Ascending aorta (tissue), 2 donors: ENCODE results near the gene AQP6. TPM values are rescaled to one million over a fixed set of nuclear protein-coding genes. Genes with fewer than 3 reads are reported as not detected.

Source experiments
- DNase-seq, 2 donors: peaks; one replicate each; pipeline ENCODE4 v3.0.0-alpha.2; 2019; ENCODE audit warnings: low spot score in 2 of 2
- H3K27ac ChIP-seq, 2 donors: fragments of 200-600 bp; sonication (generic); one replicate each; pipeline ENCODE4 v1.5.1; 2016 to 2017; ENCODE audit warnings: mild to moderate bottlenecking in 1 of 2
- H3K27me3 ChIP-seq: fragments of 200-600 bp; sonication (generic); one replicate; pipeline ENCODE4 v1.5.1; 2017
- H3K36me3 ChIP-seq, 2 donors: fragments of 200-600 bp; sonication (generic); one replicate each; pipeline ENCODE4 v1.5.1; 2016
- H3K4me1 ChIP-seq, 2 donors: fragments of 200-600 bp; sonication (generic); one replicate each; pipeline ENCODE4 v1.5.1; 2016 to 2017; ENCODE audit warnings: mild to moderate bottlenecking in 1 of 2
- H3K4me3 ChIP-seq, 2 donors: fragments of 200-600 bp; sonication (generic); one replicate each; pipeline ENCODE4 v1.5.1; 2016 to 2017; ENCODE audit warnings: mild to moderate bottlenecking in 1 of 2
- H3K9me3 ChIP-seq, 2 donors: fragments of 200-600 bp; sonication (generic); one replicate each; pipeline ENCODE4 v1.5.1; 2016
- intact Hi-C: fragments of 100-400 bp; cut with DNase I; formaldehyde crosslinking; loops from one replicate; pipeline ENCODE4 v1.15.1; 2023
- total RNA-seq: library from RNA; depleted of rRNA; stranded (reverse); fragments of >200 nt; gene quantifications from one replicate; pipeline ENCODE4 v1.1.0, GENCODE V29; 2016
- TF ChIP-seq, protein P1 (sequence below), 3 experiments: fragments of 200-600 bp in 2 of 3; fragments of 450-650 bp in 1 of 3; sonication (generic) in 2 of 3; IDR thresholded peaks; one replicate each; pipeline ENCODE4 v1.5.1; 2016 to 2019; ENCODE audit warnings: antibody characterized with exemption in 3 of 3, mild to moderate bottlenecking in 1 of 3, moderate library complexity in 1 of 3

AQP6 gene
- total RNA-seq, 1 donor from 2014 or later = not detected

- Histone ChIP-seq H3K36me3 (no peaks in the 10 kb centered on the region), H3K27ac (no peak overlapping the region), H3K4me1 (no peaks in the 10 kb centered on the region), H3K4me3 (no peak overlapping the region), H3K27me3 (no peaks in the 10 kb centered on the region), H3K9me3 (no peaks in the 10 kb centered on the region)
- TF ChIP-seq, protein P1, sequence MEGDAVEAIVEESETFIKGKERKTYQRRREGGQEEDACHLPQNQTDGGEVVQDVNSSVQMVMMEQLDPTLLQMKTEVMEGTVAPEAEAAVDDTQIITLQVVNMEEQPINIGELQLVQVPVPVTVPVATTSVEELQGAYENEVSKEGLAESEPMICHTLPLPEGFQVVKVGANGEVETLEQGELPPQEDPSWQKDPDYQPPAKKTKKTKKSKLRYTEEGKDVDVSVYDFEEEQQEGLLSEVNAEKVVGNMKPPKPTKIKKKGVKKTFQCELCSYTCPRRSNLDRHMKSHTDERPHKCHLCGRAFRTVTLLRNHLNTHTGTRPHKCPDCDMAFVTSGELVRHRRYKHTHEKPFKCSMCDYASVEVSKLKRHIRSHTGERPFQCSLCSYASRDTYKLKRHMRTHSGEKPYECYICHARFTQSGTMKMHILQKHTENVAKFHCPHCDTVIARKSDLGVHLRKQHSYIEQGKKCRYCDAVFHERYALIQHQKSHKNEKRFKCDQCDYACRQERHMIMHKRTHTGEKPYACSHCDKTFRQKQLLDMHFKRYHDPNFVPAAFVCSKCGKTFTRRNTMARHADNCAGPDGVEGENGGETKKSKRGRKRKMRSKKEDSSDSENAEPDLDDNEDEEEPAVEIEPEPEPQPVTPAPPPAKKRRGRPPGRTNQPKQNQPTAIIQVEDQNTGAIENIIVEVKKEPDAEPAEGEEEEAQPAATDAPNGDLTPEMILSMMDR (IDR thresholded peaks at IDR 0.05) = no peak
- intact Hi-C loops = loop anchor here (5.0 kb wide), 1 partner anchor 79 kb away; no protein-coding TSS in a partner anchor
- DNase-seq = no peak
Observed at GRCh38 chr12:49946497-49946896, 26.2 kb upstream of the AQP6 start.

DNA sequence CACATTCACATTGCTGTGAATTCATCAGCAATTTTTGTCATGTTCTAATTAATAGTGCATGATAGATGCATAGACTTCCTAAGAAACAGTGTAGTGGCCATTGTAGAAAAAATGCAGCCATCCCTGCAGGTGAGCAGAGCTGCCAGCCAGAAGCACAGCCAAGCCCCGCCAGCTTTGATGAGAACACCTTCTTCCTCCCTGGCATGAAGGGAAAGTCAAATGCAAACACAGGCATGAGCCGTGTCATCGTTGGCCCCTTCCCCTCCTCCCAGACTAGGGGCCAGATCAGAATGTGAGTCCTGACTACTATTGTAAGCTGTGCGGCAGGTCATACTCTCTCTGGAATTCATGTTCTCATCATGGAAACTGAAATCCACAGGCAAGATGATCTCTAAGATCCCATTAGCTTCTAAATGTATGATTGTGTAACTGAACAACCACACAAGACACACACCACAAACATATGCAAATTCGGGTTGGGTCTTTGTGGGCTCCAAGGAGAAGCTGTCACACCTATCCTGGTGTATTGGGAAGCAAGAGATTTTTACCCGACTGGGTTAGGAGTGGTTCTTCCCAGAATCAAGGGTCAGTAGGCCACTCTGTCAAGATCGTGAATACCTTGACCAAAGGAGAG lies 25.0 kb upstream of the AQP6 start:
- Histone ChIP-seq H3K4me1 (no peaks in the 10 kb centered on the region), H3K9me3 (no peaks in the 10 kb centered on the region), H3K27ac (no peak overlapping the region), H3K36me3 (no peaks in the 10 kb centered on the region), H3K4me3 (no peak overlapping the region), H3K27me3 (no peaks in the 10 kb centered on the region)
- TF ChIP-seq, protein P1 (IDR thresholded peaks at IDR 0.05) = no peak
- intact Hi-C loops = loop anchor here (5.0 kb wide), 1 partner anchor 80 kb away; no protein-coding TSS in a partner anchor
- DNase-seq = peak in 1 of 2 donors; percentile 21

GRCh38 chr12:49948866-49949845 lies 23.6 kb upstream of the AQP6 start:
- Histone ChIP-seq H3K27ac (no peak overlapping the region), H3K36me3 (no peaks in the 10 kb centered on the region), H3K4me3 (no peak overlapping the region), H3K9me3 (no peaks in the 10 kb centered on the region), H3K4me1 (no peaks in the 10 kb centered on the region), H3K27me3 (no peaks in the 10 kb centered on the region)
- peak in 1 of 2 donors; percentile 56 for DNase-seq
- intact Hi-C loops = loop anchor here (5.0 kb wide), 1 partner anchor 82 kb away; no protein-coding TSS in a partner anchor
- TF ChIP-seq, protein P1 (IDR thresholded peaks at IDR 0.05) = no peak

DNA sequence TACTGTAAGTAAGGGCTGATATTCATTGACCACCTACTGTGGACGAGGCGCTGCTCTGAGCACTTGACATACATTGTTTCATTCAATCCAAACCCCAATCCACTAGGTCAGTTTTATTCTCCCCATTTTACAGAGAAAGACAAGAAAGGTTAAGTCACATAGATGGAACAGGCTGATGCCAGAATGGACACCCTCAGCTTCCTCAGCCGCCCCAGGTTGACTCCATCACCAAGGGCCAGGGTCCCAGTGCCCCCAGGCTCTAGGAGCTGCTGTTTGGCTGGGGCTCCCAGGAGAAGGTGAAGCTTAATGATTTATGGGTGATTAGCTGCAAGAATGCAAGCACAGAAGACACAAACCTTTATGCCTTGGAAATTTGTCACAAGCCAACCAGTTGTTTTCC lies 22.9 kb upstream of the AQP6 start:
- H3K27ac ChIP-seq = no peak overlapping the region
- H3K27me3 ChIP-seq = no peaks in the 10 kb centered on the region
- no peaks in the 10 kb centered on the region for H3K36me3 ChIP-seq
- intact Hi-C loops = loop anchor here (5.0 kb wide), 1 partner anchor 83 kb away; no protein-coding TSS in a partner anchor
- no peak overlapping the region for H3K4me3 ChIP-seq
- no peaks in the 10 kb centered on the region for H3K9me3 ChIP-seq
- TF ChIP-seq, protein P1 (IDR thresholded peaks at IDR 0.05) = no peak
- H3K4me1 ChIP-seq = no peaks in the 10 kb centered on the region
- peak in 1 of 2 donors; percentile 47 for DNase-seq

DNA sequence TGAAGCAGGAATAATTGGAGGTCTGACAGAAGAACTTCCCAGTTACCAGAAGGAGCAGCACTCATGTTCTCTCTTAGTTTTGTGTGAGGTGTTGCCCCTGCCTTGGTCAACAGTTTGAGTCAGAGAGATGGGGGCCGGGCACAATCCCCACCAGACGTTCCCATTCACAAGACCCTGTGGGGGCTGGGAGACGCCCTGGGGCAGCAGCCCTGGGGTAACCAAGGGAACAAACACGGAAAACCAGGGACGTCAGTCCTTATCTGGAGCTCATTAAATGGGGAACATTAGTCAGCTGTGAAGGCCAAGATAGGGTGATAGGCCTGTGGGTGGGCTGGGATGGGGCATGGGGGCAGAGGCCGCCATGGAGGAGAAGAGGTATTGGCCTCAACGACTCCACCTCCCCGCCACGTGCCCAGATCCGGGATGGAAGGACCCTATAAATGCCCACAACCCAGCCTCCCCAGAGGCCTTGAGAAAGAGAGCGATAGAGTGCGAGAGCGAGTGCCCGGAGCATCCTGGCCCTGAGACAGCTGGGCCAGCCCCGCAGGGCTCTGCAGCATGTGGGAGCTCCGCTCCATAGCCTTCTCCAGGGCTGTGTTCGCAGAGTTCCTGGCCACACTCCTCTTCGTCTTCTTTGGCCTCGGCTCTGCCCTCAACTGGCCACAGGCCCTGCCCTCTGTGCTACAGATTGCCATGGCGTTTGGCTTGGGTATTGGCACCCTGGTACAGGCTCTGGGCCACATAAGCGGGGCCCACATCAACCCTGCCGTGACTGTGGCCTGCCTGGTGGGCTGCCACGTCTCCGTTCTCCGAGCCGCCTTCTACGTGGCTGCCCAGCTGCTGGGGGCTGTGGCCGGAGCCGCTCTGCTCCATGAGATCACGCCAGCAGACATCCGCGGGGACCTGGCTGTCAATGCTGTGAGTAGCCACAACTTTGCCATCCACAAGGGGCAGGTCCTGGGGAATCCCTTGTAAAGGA lies 22.2 kb upstream of the AQP6 start, which contains the start of gene AQP2:
TSS of gene AQP2 (plus strand) at position 465 of the 979 bp plus-strand sequence. CDS start at position 559, 94 bp downstream.
- H3K4me1 ChIP-seq = no peaks in the 10 kb centered on the region
- intact Hi-C loops = no loop called here
- H3K27me3 ChIP-seq = no peaks in the 10 kb centered on the region
- H3K36me3 ChIP-seq = no peaks in the 10 kb centered on the region
- DNase-seq = peak in 1 of 2 donors; percentile 41
- H3K9me3 ChIP-seq = no peaks in the 10 kb centered on the region
- no peak within 1 kb of the TSS for H3K4me3 ChIP-seq
- H3K27ac ChIP-seq = no peak within 1 kb of the TSS
- TF ChIP-seq, protein P1 (IDR thresholded peaks at IDR 0.05) = no peak
